K562 (cell line): Measurements from ENCODE around the gene TTC9B. TPM values are rescaled to one million over a fixed set of nuclear protein-coding genes. Genes with fewer than 3 reads are reported as not detected.

Experiments used
- ATAC-seq: fragments of 200-7000 bp; cut with Tn5 transposase; 3 replicates; pipeline ENCODE4 v1.9.1; 2020; ENCODE audit warnings: moderate library complexity
- BruUV-seq: library from RNA; stranded (reverse); fragments of 400-500 nt; replicated peaks from 2 replicates; lab custom pipeline; 2021; lab: Mats Ljungman, UMichigan
- CTCF ChIA-PET: fragments of 300-600 bp; formaldehyde crosslinking; extraction: SDS; loops from one replicate; lab custom pipeline; 2021; ENCODE audit warnings: low intra/inter-chr PET ratio; lab: Yijun Ruan, JAX
- POLR2A ChIA-PET: fragments of 300-600, 350-650 bp; sonication (Branson Sonifier 250); formaldehyde crosslinking; extraction: SDS; loops from one replicate; lab custom pipeline; 2021; ENCODE audit warnings: antibody characterized with exemption, inconsistent platforms; lab: Yijun Ruan, JAX
- DNase-seq, 4 experiments: peaks; one replicate each; pipeline versions ENCODE4 v3.0.0 to v3.0.0-alpha.2; 2011 to 2018; ENCODE audit warnings: low spot score in 3 of 4, mixed read lengths in 3 of 4; ENCODE audit errors: extremely low read depth in 1 of 4
- FAIRE-seq: peaks from 2 replicates; lab custom pipeline; 2011; peaks lifted over from hg19 to GRCh38; lab: Jason Lieb, UNC
- H2AFZ ChIP-seq: 2 replicates; pipeline ENCODE4 v1.6.0; 2011; ENCODE audit warnings: low read depth, low read length, control low read depth, inconsistent platforms
- H3K27ac ChIP-seq: fragments of 200-600 bp; 3 replicates; pipeline ENCODE4 v1.8.0; 2011; ENCODE audit warnings: low read depth, mild to moderate bottlenecking, control low read depth, inconsistent platforms, low read length, moderate library complexity, mixed read lengths; ENCODE audit errors: extremely low read depth
- H3K27me3 ChIP-seq, 2 experiments: fragments of 300-600 bp in 1 of 2; 2 replicates in 1 of 2; 3 replicates in 1 of 2; pipeline versions ENCODE4 v1.6.0 to v1.8.0; 2011; ENCODE audit warnings: inconsistent platforms in 2 of 2, low read length in 2 of 2, mild to moderate bottlenecking in 1 of 2, mixed read lengths in 1 of 2, moderate library complexity in 1 of 2; ENCODE audit not compliant: control insufficient read depth in 2 of 2, insufficient read depth in 2 of 2
- H3K36me3 ChIP-seq: fragments of 300-600 bp; 3 replicates; pipeline ENCODE4 v1.8.0; 2011; ENCODE audit warnings: mild to moderate bottlenecking, low read length, inconsistent platforms; ENCODE audit not compliant: control insufficient read depth, insufficient read depth
- H3K4me1 ChIP-seq, 2 experiments: fragments of 200-600 bp in 1 of 2; replicated peaks in 1 of 2; 2 replicates in 1 of 2; 3 replicates in 1 of 2; pipeline versions ENCODE4 v1.5.1 to v1.8.0; 2011; ENCODE audit warnings: inconsistent platforms in 2 of 2, low read length in 2 of 2, mild to moderate bottlenecking in 1 of 2, mixed read lengths in 1 of 2, moderate library complexity in 1 of 2; ENCODE audit not compliant: control insufficient read depth in 2 of 2, insufficient read depth in 2 of 2
- H3K4me2 ChIP-seq: 2 replicates; pipeline ENCODE4 v1.6.1; 2011; ENCODE audit warnings: low read length, control low read depth, inconsistent platforms, mixed read lengths; ENCODE audit not compliant: insufficient read depth
- H3K4me3 ChIP-seq: fragments of 200-600 bp; sonication (generic), shearing (Covaris generic); 2 replicates; pipeline ENCODE4 v1.5.1; 2016; ENCODE audit warnings: control low read depth, inconsistent platforms
- H3K79me2 ChIP-seq: fragments of 200-600 bp; 3 replicates; pipeline ENCODE4 v1.8.0; 2011; ENCODE audit warnings: low read length, inconsistent platforms; ENCODE audit not compliant: control insufficient read depth, insufficient read depth
- H3K9ac ChIP-seq, 2 experiments: 2 replicates each; pipeline versions ENCODE4 v1.6.0 to v1.6.1; 2011; ENCODE audit warnings: low read depth in 2 of 2, low read length in 2 of 2, control low read depth in 1 of 2, inconsistent platforms in 1 of 2, mild to moderate bottlenecking in 1 of 2, mixed read lengths in 1 of 2; ENCODE audit not compliant: insufficient read depth in 1 of 2
- H3K9me1 ChIP-seq: one replicate; pipeline ENCODE4 v1.6.0; 2011; ENCODE audit warnings: inconsistent platforms, mild to moderate bottlenecking, low read length, moderate library complexity; ENCODE audit not compliant: control insufficient read depth, insufficient read depth
- H3K9me3 ChIP-seq: replicated peaks from 2 replicates; pipeline ENCODE4 v1.5.1; 2011; ENCODE audit warnings: low read depth, low read length, inconsistent platforms; ENCODE audit not compliant: control insufficient read depth, insufficient read depth
- H4K20me1 ChIP-seq: replicated peaks from 2 replicates; pipeline ENCODE4 v1.6.1; 2011; ENCODE audit warnings: low read length, inconsistent platforms, mixed read lengths; ENCODE audit not compliant: control insufficient read depth, insufficient read depth
- SIX5 ChIP-seq, 2 experiments: IDR thresholded peaks; 2 replicates each; pipeline ENCODE4 v1.6.1; 2011; ENCODE audit warnings: low read length in 2 of 2, borderline replicate concordance in 1 of 2, low read depth in 1 of 2, mild to moderate bottlenecking in 1 of 2, moderate library complexity in 1 of 2; ENCODE audit not compliant: insufficient read depth in 1 of 2
- WGBS: fragments of 100-300 bp; shearing (Covaris generic); methylation state at CpG from one replicate; pipeline ENCODE4 v1.1.6; 2016; ENCODE audit warnings: low coverage, mixed read lengths; ENCODE audit not compliant: insufficient coverage; ENCODE audit errors: missing lambda C conversion rate; 5-methylcytosine and 5-hydroxymethylcytosine counted together
- in situ Hi-C: fragments of 300-500 bp; cut with MboI; formaldehyde crosslinking; loops from 4 replicates; pipeline ENCODE4 v1.15.0; 2018; ENCODE audit warnings: inconsistent platforms, mixed read lengths
- intact Hi-C: fragments of 100-400 bp; cut with micrococcal nuclease; formaldehyde crosslinking; loops from 2 replicates; pipeline ENCODE4 v1.14.2; 2022
- polyA plus RNA-seq, 8 experiments: library from polyadenylated mRNA; depleted of rRNA in 4 of 8; stranded (reverse) in 5 of 8; unstranded in 3 of 8; fragments of >200 nt; fragmentation: Nextera tagmentation in 2 of 8; fragmentation: Illumina TruSeq in 1 of 8; extraction: Ambion mirVana in 2 of 8; extraction: Trizol in 1 of 8; gene quantifications; 2 replicates each; pipeline versions ENCODE4 v1.2.1 to v1.2.3, GENCODE V29; 2011 to 2014; ENCODE audit warnings: inconsistent platforms in 1 of 8, missing spikeins in 1 of 8
- total RNA-seq, 7 experiments: library from RNA; depleted of rRNA in 6 of 7; stranded (reverse); fragments of >200 nt in 6 of 7; fragmentation: Illumina TruSeq in 2 of 7; extraction: Trizol in 2 of 7; gene quantifications; 2 replicates each; pipeline versions ENCODE4 v1.2.1 to v1.2.3, GENCODE V29; 2011 to 2021; ENCODE audit warnings: low replicate concordance in 1 of 7
- TF ChIP-seq, protein P1 (sequence below): fragments of 200-800 bp; sonication (Bioruptor generic); IDR thresholded peaks from 2 replicates; pipeline ENCODE4 v1.6.1; 2016; ENCODE audit warnings: missing genetic modification characterization, missing compliant biosample characterization
- TF ChIP-seq, protein P2 (sequence below): IDR thresholded peaks from 3 replicates; pipeline ENCODE4 v1.6.1; 2011; ENCODE audit warnings: borderline replicate concordance, mild to moderate bottlenecking, moderate library complexity; ENCODE audit not compliant: insufficient read length; ENCODE audit errors: extremely low read depth

Gene TTC9B
- total and polyA plus RNA-seq, 9 of the 15 experiments (the other 6 are each of a cell fraction or from before 2014, with no cell fraction given) = 0.06 to 0.14 TPM; not detected in 7

DNA sequence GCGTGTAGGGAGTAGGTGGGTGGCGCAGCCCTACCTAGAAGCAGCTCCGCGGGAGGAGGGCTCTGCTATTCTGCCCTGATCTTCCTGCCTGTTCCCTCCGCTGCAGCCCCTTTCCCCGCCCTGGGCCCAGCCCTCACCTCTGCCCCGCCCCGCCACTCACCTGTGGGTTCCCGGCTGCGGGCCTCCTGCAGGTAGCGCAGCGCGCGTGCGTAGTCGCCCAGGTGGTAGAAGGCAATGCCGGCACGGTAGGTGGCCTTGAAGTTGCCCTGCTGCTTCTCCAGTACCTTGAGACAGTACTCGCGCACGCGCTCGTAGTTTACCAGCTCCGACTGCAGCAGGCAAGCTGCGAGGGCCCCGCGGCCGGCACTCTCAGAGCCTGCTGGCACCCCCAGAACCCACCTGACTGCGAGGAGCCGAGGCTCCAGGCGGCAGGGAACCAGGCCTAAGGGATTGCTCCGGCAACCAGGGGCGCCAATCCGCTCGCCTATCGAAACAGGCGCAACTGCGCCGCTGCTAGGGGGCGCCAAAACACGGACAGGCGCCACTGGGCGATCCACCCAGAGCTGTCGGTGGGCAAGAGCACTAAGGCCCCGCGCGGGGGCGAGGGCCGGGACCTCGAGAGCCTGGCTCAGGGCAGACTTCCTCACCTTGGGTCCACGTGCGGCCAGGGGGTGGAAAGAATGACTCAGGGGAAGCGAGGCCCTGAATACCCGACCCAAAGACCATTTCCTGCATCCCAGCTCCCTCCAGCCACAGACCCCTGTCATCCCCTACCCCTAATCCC lies 965 bp downstream of the TTC9B start:
- intact Hi-C loops (loop anchor here (2.0 kb wide), 1 partner anchor 24 kb away; no protein-coding TSS in a partner anchor), in situ Hi-C loops (no loop called here)
- Histone ChIP-seq H3K4me1 (peaks cover 12 to 28% of the 10 kb centered on the region in 2 experiments; a peak in 4 of 5 replicates), H4K20me1 (peaks cover 5% of the 10 kb centered on the region), H3K9me1 (no peaks in the 10 kb centered on the region), H3K4me2 (peak overlapping the region; percentile 39; the same call in 1 of the 2 replicates), H3K79me2 (no peaks in the 10 kb centered on the region), H2AFZ (peak overlapping the region; percentile 68), H3K9ac (peak overlapping the region in 1 of 2 experiments; percentile 30; a peak in 2 of 4 replicates), H3K27me3 (peaks cover 6 to 9% of the 10 kb centered on the region in 2 experiments; a peak in 2 of 5 replicates), H3K4me3 (no peak overlapping the region), H3K27ac (no peak overlapping the region), H3K36me3 (no peaks in the 10 kb centered on the region), H3K9me3 (no peaks in the 10 kb centered on the region)
- CTCF ChIA-PET = interaction anchor here (1.0 kb wide), 1 partner anchor 61 kb away, joined by 3 read pairs; no protein-coding TSS in a partner anchor
- 9% methylated on average over 47 of the region's 54 CpGs for WGBS
- POLR2A ChIA-PET = interaction anchor here (0.6 to 1.8 kb wide), 3 partner anchors 15 to 53 kb away, joined by 3 to 7 read pairs (median 3); no protein-coding TSS in a partner anchor
- ATAC-seq (peak; percentile 81), FAIRE-seq (no peak), DNase-seq (peak; percentile 62 to 80 (median 68))
- BruUV-seq = no TSS peak
- TF ChIP-seq, protein P1, sequence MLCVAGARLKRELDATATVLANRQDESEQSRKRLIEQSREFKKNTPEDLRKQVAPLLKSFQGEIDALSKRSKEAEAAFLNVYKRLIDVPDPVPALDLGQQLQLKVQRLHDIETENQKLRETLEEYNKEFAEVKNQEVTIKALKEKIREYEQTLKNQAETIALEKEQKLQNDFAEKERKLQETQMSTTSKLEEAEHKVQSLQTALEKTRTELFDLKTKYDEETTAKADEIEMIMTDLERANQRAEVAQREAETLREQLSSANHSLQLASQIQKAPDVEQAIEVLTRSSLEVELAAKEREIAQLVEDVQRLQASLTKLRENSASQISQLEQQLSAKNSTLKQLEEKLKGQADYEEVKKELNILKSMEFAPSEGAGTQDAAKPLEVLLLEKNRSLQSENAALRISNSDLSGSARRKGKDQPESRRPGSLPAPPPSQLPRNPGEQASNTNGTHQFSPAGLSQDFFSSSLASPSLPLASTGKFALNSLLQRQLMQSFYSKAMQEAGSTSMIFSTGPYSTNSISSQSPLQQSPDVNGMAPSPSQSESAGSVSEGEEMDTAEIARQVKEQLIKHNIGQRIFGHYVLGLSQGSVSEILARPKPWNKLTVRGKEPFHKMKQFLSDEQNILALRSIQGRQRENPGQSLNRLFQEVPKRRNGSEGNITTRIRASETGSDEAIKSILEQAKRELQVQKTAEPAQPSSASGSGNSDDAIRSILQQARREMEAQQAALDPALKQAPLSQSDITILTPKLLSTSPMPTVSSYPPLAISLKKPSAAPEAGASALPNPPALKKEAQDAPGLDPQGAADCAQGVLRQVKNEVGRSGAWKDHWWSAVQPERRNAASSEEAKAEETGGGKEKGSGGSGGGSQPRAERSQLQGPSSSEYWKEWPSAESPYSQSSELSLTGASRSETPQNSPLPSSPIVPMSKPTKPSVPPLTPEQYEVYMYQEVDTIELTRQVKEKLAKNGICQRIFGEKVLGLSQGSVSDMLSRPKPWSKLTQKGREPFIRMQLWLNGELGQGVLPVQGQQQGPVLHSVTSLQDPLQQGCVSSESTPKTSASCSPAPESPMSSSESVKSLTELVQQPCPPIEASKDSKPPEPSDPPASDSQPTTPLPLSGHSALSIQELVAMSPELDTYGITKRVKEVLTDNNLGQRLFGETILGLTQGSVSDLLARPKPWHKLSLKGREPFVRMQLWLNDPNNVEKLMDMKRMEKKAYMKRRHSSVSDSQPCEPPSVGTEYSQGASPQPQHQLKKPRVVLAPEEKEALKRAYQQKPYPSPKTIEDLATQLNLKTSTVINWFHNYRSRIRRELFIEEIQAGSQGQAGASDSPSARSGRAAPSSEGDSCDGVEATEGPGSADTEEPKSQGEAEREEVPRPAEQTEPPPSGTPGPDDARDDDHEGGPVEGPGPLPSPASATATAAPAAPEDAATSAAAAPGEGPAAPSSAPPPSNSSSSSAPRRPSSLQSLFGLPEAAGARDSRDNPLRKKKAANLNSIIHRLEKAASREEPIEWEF (CRISPR knock-in tag) = no peak
- TF ChIP-seq, protein P2, sequence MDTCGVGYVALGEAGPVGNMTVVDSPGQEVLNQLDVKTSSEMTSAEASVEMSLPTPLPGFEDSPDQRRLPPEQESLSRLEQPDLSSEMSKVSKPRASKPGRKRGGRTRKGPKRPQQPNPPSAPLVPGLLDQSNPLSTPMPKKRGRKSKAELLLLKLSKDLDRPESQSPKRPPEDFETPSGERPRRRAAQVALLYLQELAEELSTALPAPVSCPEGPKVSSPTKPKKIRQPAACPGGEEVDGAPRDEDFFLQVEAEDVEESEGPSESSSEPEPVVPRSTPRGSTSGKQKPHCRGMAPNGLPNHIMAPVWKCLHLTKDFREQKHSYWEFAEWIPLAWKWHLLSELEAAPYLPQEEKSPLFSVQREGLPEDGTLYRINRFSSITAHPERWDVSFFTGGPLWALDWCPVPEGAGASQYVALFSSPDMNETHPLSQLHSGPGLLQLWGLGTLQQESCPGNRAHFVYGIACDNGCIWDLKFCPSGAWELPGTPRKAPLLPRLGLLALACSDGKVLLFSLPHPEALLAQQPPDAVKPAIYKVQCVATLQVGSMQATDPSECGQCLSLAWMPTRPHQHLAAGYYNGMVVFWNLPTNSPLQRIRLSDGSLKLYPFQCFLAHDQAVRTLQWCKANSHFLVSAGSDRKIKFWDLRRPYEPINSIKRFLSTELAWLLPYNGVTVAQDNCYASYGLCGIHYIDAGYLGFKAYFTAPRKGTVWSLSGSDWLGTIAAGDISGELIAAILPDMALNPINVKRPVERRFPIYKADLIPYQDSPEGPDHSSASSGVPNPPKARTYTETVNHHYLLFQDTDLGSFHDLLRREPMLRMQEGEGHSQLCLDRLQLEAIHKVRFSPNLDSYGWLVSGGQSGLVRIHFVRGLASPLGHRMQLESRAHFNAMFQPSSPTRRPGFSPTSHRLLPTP = no peak
- TF ChIP-seq SIX5 (IDR thresholded peaks at IDR 0.05; ENCODE audit: borderline replicate concordance in 1 of 2, insufficient read depth in 1 of 2, low read depth in 1 of 2, low read length in 2 of 2) = no peak
